ENCODE measurements around the gene EEF2. TPM values are rescaled to one million over a fixed set of nuclear protein-coding genes. Genes with fewer than 3 reads are reported as not detected.

The EEF2 gene
- total RNA-seq, 2 donors from 2014 or later = 1,913 to 2,886 TPM

- peaks cover 37% of the 10 kb centered on the region for H3K36me3 Mint-ChIP-seq (ENCODE audit: low read depth)
- peak overlapping the region; percentile 99 for H3K4me3 Mint-ChIP-seq
- 3 to 4% methylated on average over 19 to 21 of the region's 21 CpGs for WGBS, 2 experiments (ENCODE audit: insufficient coverage in 1 of 2, insufficient read length in 1 of 2)
- Histone ChIP-seq H3K4me3 (ENCODE audit: low read length) (peak overlapping the region; percentile 93), H3K9ac (ENCODE audit: extremely low read depth, low read length, poor library complexity, severe bottlenecking) (peak overlapping the region; percentile 13), H3K4me1 (ENCODE audit: control insufficient read depth, insufficient read depth, low read length) (peaks cover 5% of the 10 kb centered on the region), H3K36me3 (ENCODE audit: control insufficient read depth, insufficient read depth, low read length) (peaks cover 33% of the 10 kb centered on the region), H3K27me3 (ENCODE audit: control insufficient read depth, insufficient read depth, low read length, poor library complexity, severe bottlenecking) (no peaks in the 10 kb centered on the region), H3K9me3 (ENCODE audit: control insufficient read depth, low read length) (no peaks in the 10 kb centered on the region), H3K27ac (ENCODE audit: low read depth, low read length) (no peak overlapping the region)
- H3K27ac Mint-ChIP-seq = peak overlapping the region; percentile 80
- DNase-seq = peak; percentile 81
- peak; percentile 56 for TF ChIP-seq CTCF (conservative IDR thresholded peaks at IDR 0.05)
- H3K27me3 Mint-ChIP-seq (ENCODE audit: insufficient read depth) = no peaks in the 10 kb centered on the region
- H3K4me1 Mint-ChIP-seq = peaks cover 25% of the 10 kb centered on the region
- no peaks in the 10 kb centered on the region for H3K9me3 Mint-ChIP-seq
Measured at GRCh38 chr19:3986260-3987041, 1.2 kb upstream of the EEF2 start.

- peak; percentile 44 for DNase-seq
- no peak overlapping the region for H3K27ac ChIP-seq (ENCODE audit: low read depth, low read length)
- no peak for TF ChIP-seq CTCF (conservative IDR thresholded peaks at IDR 0.05)
- WGBS, 2 experiments (ENCODE audit: insufficient coverage in 1 of 2, insufficient read length in 1 of 2) = 5 to 9% methylated on average over 10 to 19 of the region's 19 CpGs
- Mint-ChIP-seq H3K4me1 (peaks cover 27% of the 10 kb centered on the region), H3K27me3 (ENCODE audit: insufficient read depth) (no peaks in the 10 kb centered on the region), H3K27ac (peak overlapping the region; percentile 99), H3K9me3 (no peaks in the 10 kb centered on the region), H3K36me3 (ENCODE audit: low read depth) (peaks cover 44% of the 10 kb centered on the region), H3K4me3 (peak overlapping the region; percentile 99)
- H3K4me1 ChIP-seq (ENCODE audit: control insufficient read depth, insufficient read depth, low read length) = peaks cover 6% of the 10 kb centered on the region
- H3K9ac ChIP-seq (ENCODE audit: extremely low read depth, low read length, poor library complexity, severe bottlenecking) = no peak overlapping the region
- peak overlapping the region; percentile 93 for H3K4me3 ChIP-seq (ENCODE audit: low read length)
- H3K9me3 ChIP-seq (ENCODE audit: control insufficient read depth, low read length) = no peaks in the 10 kb centered on the region
- H3K36me3 ChIP-seq (ENCODE audit: control insufficient read depth, insufficient read depth, low read length) = peaks cover 40% of the 10 kb centered on the region
- no peaks in the 10 kb centered on the region for H3K27me3 ChIP-seq (ENCODE audit: control insufficient read depth, insufficient read depth, low read length, poor library complexity, severe bottlenecking)
Measured at GRCh38 chr19:3985643-3986259, 488 bp upstream of the EEF2 start.

GRCh38 chr19:3984584-3984907 is 717 bp downstream of the EEF2 start:
- H3K27ac Mint-ChIP-seq = peak overlapping the region; percentile 99
- WGBS, 2 experiments (ENCODE audit: insufficient coverage in 1 of 2, insufficient read length in 1 of 2) = 0 to 1% methylated on average over 5 to 10 of the region's 10 CpGs
- Histone ChIP-seq H3K4me3 (ENCODE audit: low read length) (peak overlapping the region; percentile 93), H3K9me3 (ENCODE audit: control insufficient read depth, low read length) (no peaks in the 10 kb centered on the region), H3K9ac (ENCODE audit: extremely low read depth, low read length, poor library complexity, severe bottlenecking) (peak overlapping the region; percentile 100), H3K27ac (ENCODE audit: low read depth, low read length) (peak overlapping the region; percentile 97), H3K4me1 (ENCODE audit: control insufficient read depth, insufficient read depth, low read length) (peaks cover 12% of the 10 kb centered on the region), H3K36me3 (ENCODE audit: control insufficient read depth, insufficient read depth, low read length) (peaks cover 52% of the 10 kb centered on the region), H3K27me3 (ENCODE audit: control insufficient read depth, insufficient read depth, low read length, poor library complexity, severe bottlenecking) (no peaks in the 10 kb centered on the region)
- peaks cover 55% of the 10 kb centered on the region for H3K36me3 Mint-ChIP-seq (ENCODE audit: low read depth)
- H3K9me3 Mint-ChIP-seq = no peaks in the 10 kb centered on the region
- peak overlapping the region; percentile 99 for H3K4me3 Mint-ChIP-seq
- TF ChIP-seq CTCF (conservative IDR thresholded peaks at IDR 0.05) = no peak
- no peaks in the 10 kb centered on the region for H3K27me3 Mint-ChIP-seq (ENCODE audit: insufficient read depth)
- peak; percentile 50 for DNase-seq
- H3K4me1 Mint-ChIP-seq = peaks cover 27% of the 10 kb centered on the region

Data from endodermal cell (in vitro differentiated cells).